ENCODE data around the gene ARHGAP44. TPM values are rescaled to one million over a fixed set of nuclear protein-coding genes. Genes with fewer than 3 reads are reported as not detected.

Gene ARHGAP44
- total RNA-seq, 4 donors from 2014 or later, result 3.5 to 7.8 (median 5.8) TPM

- H3K27ac ChIP-seq (replicated peaks in 1 of 4), result no peak overlapping the region
- no peak overlapping the region for H3K4me3 ChIP-seq
- no peaks in the 10 kb centered on the region for H3K9me3 ChIP-seq
- intact Hi-C loops (cut with DNase I), result no loop called here
- 96% methylated on average over 11 of the region's 14 CpGs for WGBS
- peaks cover 81 to 92% (median 88%) of the 10 kb centered on the region in 4 donors for H3K36me3 ChIP-seq
- no peaks in the 10 kb centered on the region for H3K27me3 ChIP-seq
- peaks cover 0 to 6% (median 0%) of the 10 kb centered on the region in 4 donors for H3K4me1 ChIP-seq
- no peak for DNase-seq (ENCODE audit: extremely low spot score)
- TF ChIP-seq CTCF (IDR thresholded peaks at IDR 0.05), result no peak
- no peak for TF ChIP-seq POLR2A (IDR thresholded peaks at IDR 0.05; ENCODE audit: low read depth)
- no peak for TF ChIP-seq POLR2AphosphoS5 (IDR thresholded peaks at IDR 0.05)
- TF ChIP-seq EP300 (IDR thresholded peaks at IDR 0.05), result no peak
Measured at GRCh38 chr17:12993631-12994030, 204.3 kb downstream of the ARHGAP44 start.

GRCh38 chr17:12994341-12995074, 205.2 kb downstream of the ARHGAP44 start:
- Histone ChIP-seq H3K36me3 (peaks cover 88 to 100% (median 96%) of the 10 kb centered on the region in 4 donors), H3K27ac (replicated peaks in 1 of 4) (no peak overlapping the region)
- WGBS, result 87% methylated on average over 16 of the region's 19 CpGs

GRCh38 chr17:12995106-12995895, 206.0 kb downstream of the ARHGAP44 start:
- DNase-seq (ENCODE audit: extremely low spot score), result no peak
- H3K36me3 ChIP-seq, result peaks cover 88 to 100% (median 100%) of the 10 kb centered on the region in 4 donors
- WGBS, result 96% methylated on average over 11 of the region's 11 CpGs

More at GRCh38 chr17:12994341-12995074, 205.2 kb downstream of the ARHGAP44 start:
- no peak for DNase-seq (ENCODE audit: extremely low spot score)
- no peaks in the 10 kb centered on the region for H3K9me3 ChIP-seq
- intact Hi-C loops (cut with DNase I), result no loop called here
- H3K4me1 ChIP-seq, result peaks cover 0 to 6% (median 0%) of the 10 kb centered on the region in 4 donors
- H3K27me3 ChIP-seq, result no peaks in the 10 kb centered on the region
- no peak overlapping the region for H3K4me3 ChIP-seq
- TF ChIP-seq EP300 (IDR thresholded peaks at IDR 0.05), result no peak
- no peak for TF ChIP-seq CTCF (IDR thresholded peaks at IDR 0.05)
- TF ChIP-seq POLR2A (IDR thresholded peaks at IDR 0.05; ENCODE audit: low read depth), result no peak
- TF ChIP-seq POLR2AphosphoS5 (IDR thresholded peaks at IDR 0.05), result no peak

GRCh38 chr17:12995896-12996295, 206.6 kb downstream of the ARHGAP44 start:
- DNase-seq (ENCODE audit: extremely low spot score), result no peak
- WGBS, result 98% methylated on average over 10 of the region's 19 CpGs
- intact Hi-C loops (cut with DNase I), result no loop called here
- Histone ChIP-seq H3K27me3 (no peaks in the 10 kb centered on the region), H3K9me3 (no peaks in the 10 kb centered on the region), H3K27ac (replicated peaks in 1 of 4) (no peak overlapping the region), H3K4me1 (no peaks in the 10 kb centered on the region), H3K36me3 (peaks cover 82 to 100% (median 100%) of the 10 kb centered on the region in 4 donors), H3K4me3 (no peak overlapping the region)
- TF ChIP-seq CTCF (IDR thresholded peaks at IDR 0.05), result no peak
- no peak for TF ChIP-seq EP300 (IDR thresholded peaks at IDR 0.05)
- no peak for TF ChIP-seq POLR2A (IDR thresholded peaks at IDR 0.05; ENCODE audit: low read depth)
- TF ChIP-seq POLR2AphosphoS5 (IDR thresholded peaks at IDR 0.05), result no peak

More at GRCh38 chr17:12995106-12995895, 206.0 kb downstream of the ARHGAP44 start:
- H3K27me3 ChIP-seq, result no peaks in the 10 kb centered on the region
- TF ChIP-seq POLR2A (IDR thresholded peaks at IDR 0.05; ENCODE audit: low read depth) (no peak), CTCF (IDR thresholded peaks at IDR 0.05) (no peak), POLR2AphosphoS5 (IDR thresholded peaks at IDR 0.05) (no peak), EP300 (IDR thresholded peaks at IDR 0.05) (no peak)
- no peak overlapping the region for H3K27ac ChIP-seq (replicated peaks in 1 of 4)
- no peak overlapping the region for H3K4me3 ChIP-seq
- intact Hi-C loops (cut with DNase I), result no loop called here
- H3K4me1 ChIP-seq, result peaks cover 0 to 3% (median 0%) of the 10 kb centered on the region in 4 donors
- H3K9me3 ChIP-seq, result no peaks in the 10 kb centered on the region

All from esophagus muscularis mucosa (tissue), 4 donors.